HepG2 (cell line): Measurements from ENCODE around the gene PSMA2. TPM values are rescaled to one million over a fixed set of nuclear protein-coding genes. Genes with fewer than 3 reads are reported as not detected.

Source experiments
- SATB2 ChIP-seq: sonication (generic); formaldehyde crosslinking; IDR thresholded peaks from 2 replicates; pipeline ENCODE4 v1.5.0; 2020; ENCODE audit warnings: missing genetic modification reagents
- ZFP41 ChIP-seq: sonication (generic); formaldehyde crosslinking; IDR thresholded peaks from 2 replicates; pipeline ENCODE4 v1.4.0; 2020; ENCODE audit warnings: mild to moderate bottlenecking, missing genetic modification reagents, borderline replicate concordance
- ZNF292 ChIP-seq: sonication (generic); formaldehyde crosslinking; IDR thresholded peaks from 2 replicates; pipeline ENCODE4 v1.8.1; 2022; ENCODE audit warnings: mild to moderate bottlenecking, low read depth, missing genetic modification reagents, borderline replicate concordance
- ZNF672 ChIP-seq: sonication (generic); formaldehyde crosslinking; IDR thresholded peaks from 2 replicates; pipeline ENCODE4 v1.8.1; 2022; ENCODE audit warnings: missing genetic modification reagents
- ZNF782 ChIP-seq: sonication (generic); formaldehyde crosslinking; IDR thresholded peaks from 2 replicates; pipeline ENCODE4 v1.4.0; 2020; ENCODE audit warnings: missing genetic modification reagents, mild to moderate bottlenecking, borderline replicate concordance
- polyA plus RNA-seq, 8 experiments: library from polyadenylated mRNA; depleted of rRNA in 3 of 8; stranded (reverse) in 7 of 8; unstranded in 1 of 8; fragments of >200 nt; fragmentation: Illumina TruSeq in 4 of 8; extraction: Trizol in 4 of 8; gene quantifications; 2 replicates each; pipeline versions ENCODE4 v1.2.1 to v1.2.3, GENCODE V29; 2011 to 2016; ENCODE audit warnings: low read depth in 4 of 8, missing spikeins in 1 of 8, mixed read lengths in 1 of 8; ENCODE audit not compliant: insufficient read depth in 1 of 8
- total RNA-seq, 5 experiments: library from RNA; depleted of rRNA; stranded (reverse); fragments of >200 nt; fragmentation: Illumina TruSeq; extraction: Trizol; gene quantifications; 2 replicates each; pipeline ENCODE4 v1.2.3, GENCODE V29; 2016; ENCODE audit warnings: low read depth in 1 of 5
- TF ChIP-seq, protein P1 (sequence below): sonication (generic); formaldehyde crosslinking; IDR thresholded peaks from 2 replicates; pipeline ENCODE4 v1.4.0; 2020; ENCODE audit warnings: missing genetic modification reagents
- TF ChIP-seq, protein P2 (sequence below): IDR thresholded peaks from 2 replicates; pipeline ENCODE4 v1.6.1; 2016; ENCODE audit warnings: missing compliant biosample characterization, missing genetic modification reagents, borderline replicate concordance
- TF ChIP-seq, protein P3 (sequence below): sonication (generic); formaldehyde crosslinking; IDR thresholded peaks from 2 replicates; pipeline ENCODE4 v1.4.0; 2020; ENCODE audit warnings: missing genetic modification reagents
- TF ChIP-seq, protein P4 (sequence below): sonication (generic); formaldehyde crosslinking; IDR thresholded peaks from 2 replicates; pipeline ENCODE4 v1.4.0; 2020; ENCODE audit warnings: missing genetic modification reagents, borderline replicate concordance
- TF ChIP-seq, protein P5 (sequence below): sonication (generic); formaldehyde crosslinking; IDR thresholded peaks from 2 replicates; pipeline ENCODE4 v1.4.0; 2020; ENCODE audit warnings: missing genetic modification reagents, borderline replicate concordance
- TF ChIP-seq, protein P6 (sequence below): sonication (generic); formaldehyde crosslinking; IDR thresholded peaks from 2 replicates; pipeline ENCODE4 v1.4.0; 2020; ENCODE audit warnings: missing genetic modification reagents, borderline replicate concordance

PSMA2 gene
- total and polyA plus RNA-seq, 2 of the 13 experiments (the other 11 are each of a cell fraction or from before 2014, with no cell fraction given) = 125 to 266 TPM

DNA sequence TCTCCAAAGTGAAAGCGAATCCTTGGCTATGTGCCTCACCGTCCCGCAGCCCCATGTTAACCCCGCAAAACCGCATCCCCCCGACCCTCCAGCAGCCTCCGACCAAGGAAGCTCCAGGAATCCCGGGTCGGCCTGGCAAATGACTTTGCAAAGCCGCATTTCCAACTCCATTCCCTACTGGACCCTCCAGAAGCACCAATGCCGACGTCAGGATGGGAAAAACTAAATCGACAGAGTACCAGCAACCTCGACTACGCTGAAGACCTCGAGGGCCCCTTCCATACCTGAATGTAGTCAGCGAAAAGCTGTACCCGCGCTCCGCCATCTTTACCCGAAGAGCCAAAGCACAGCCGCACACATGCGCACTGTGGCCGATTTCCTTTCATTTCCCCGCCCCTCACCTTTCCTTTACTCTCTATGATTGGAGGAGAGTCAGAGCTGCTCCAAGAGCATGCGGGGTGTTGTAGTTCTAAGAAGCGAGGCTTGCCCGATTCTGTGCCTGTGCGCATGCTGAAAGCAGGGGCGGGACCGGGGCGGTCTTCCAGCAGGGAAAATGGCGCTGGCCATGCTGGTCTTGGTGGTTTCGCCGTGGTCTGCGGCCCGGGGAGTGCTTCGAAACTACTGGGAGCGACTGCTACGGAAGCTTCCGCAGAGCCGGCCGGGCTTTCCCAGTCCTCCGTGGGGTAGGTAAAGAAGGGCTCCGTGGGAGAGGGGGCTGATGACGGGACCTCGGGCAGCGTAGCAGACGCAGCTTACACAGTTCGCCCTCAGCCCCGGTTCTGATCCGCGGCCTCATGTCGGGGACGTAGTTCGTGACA lies at the start of gene PSMA2, which contains the start of gene MRPL32 (continued):
- TF ChIP-seq, protein P1, sequence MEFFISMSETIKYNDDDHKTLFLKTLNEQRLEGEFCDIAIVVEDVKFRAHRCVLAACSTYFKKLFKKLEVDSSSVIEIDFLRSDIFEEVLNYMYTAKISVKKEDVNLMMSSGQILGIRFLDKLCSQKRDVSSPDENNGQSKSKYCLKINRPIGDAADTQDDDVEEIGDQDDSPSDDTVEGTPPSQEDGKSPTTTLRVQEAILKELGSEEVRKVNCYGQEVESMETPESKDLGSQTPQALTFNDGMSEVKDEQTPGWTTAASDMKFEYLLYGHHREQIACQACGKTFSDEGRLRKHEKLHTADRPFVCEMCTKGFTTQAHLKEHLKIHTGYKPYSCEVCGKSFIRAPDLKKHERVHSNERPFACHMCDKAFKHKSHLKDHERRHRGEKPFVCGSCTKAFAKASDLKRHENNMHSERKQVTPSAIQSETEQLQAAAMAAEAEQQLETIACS (CRISPR knock-in tag) = no peak
- TF ChIP-seq, protein P2, sequence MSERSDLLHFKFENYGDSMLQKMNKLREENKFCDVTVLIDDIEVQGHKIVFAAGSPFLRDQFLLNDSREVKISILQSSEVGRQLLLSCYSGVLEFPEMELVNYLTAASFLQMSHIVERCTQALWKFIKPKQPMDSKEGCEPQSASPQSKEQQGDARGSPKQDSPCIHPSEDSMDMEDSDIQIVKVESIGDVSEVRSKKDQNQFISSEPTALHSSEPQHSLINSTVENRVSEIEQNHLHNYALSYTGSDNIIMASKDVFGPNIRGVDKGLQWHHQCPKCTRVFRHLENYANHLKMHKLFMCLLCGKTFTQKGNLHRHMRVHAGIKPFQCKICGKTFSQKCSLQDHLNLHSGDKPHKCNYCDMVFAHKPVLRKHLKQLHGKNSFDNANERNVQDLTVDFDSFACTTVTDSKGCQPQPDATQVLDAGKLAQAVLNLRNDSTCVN (CRISPR knock-in tag) = no peak
- TF ChIP-seq, protein P3, sequence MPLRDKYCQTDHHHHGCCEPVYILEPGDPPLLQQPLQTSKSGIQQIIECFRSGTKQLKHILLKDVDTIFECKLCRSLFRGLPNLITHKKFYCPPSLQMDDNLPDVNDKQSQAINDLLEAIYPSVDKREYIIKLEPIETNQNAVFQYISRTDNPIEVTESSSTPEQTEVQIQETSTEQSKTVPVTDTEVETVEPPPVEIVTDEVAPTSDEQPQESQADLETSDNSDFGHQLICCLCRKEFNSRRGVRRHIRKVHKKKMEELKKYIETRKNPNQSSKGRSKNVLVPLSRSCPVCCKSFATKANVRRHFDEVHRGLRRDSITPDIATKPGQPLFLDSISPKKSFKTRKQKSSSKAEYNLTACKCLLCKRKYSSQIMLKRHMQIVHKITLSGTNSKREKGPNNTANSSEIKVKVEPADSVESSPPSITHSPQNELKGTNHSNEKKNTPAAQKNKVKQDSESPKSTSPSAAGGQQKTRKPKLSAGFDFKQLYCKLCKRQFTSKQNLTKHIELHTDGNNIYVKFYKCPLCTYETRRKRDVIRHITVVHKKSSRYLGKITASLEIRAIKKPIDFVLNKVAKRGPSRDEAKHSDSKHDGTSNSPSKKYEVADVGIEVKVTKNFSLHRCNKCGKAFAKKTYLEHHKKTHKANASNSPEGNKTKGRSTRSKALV = no peak
- TF ChIP-seq, protein P4, sequence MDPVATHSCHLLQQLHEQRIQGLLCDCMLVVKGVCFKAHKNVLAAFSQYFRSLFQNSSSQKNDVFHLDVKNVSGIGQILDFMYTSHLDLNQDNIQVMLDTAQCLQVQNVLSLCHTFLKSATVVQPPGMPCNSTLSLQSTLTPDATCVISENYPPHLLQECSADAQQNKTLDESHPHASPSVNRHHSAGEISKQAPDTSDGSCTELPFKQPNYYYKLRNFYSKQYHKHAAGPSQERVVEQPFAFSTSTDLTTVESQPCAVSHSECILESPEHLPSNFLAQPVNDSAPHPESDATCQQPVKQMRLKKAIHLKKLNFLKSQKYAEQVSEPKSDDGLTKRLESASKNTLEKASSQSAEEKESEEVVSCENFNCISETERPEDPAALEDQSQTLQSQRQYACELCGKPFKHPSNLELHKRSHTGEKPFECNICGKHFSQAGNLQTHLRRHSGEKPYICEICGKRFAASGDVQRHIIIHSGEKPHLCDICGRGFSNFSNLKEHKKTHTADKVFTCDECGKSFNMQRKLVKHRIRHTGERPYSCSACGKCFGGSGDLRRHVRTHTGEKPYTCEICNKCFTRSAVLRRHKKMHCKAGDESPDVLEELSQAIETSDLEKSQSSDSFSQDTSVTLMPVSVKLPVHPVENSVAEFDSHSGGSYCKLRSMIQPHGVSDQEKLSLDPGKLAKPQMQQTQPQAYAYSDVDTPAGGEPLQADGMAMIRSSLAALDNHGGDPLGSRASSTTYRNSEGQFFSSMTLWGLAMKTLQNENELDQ = no peak
- TF ChIP-seq ZNF292 (peak; percentile 33; the same call in 1 of the 2 replicates), ZNF782 (CRISPR knock-in tag) (no peak), ZNF672 (CRISPR knock-in tag) (no peak), SATB2 (CRISPR knock-in tag) (no peak), ZFP41 (CRISPR knock-in tag) (no peak)
- TF ChIP-seq, protein P5, sequence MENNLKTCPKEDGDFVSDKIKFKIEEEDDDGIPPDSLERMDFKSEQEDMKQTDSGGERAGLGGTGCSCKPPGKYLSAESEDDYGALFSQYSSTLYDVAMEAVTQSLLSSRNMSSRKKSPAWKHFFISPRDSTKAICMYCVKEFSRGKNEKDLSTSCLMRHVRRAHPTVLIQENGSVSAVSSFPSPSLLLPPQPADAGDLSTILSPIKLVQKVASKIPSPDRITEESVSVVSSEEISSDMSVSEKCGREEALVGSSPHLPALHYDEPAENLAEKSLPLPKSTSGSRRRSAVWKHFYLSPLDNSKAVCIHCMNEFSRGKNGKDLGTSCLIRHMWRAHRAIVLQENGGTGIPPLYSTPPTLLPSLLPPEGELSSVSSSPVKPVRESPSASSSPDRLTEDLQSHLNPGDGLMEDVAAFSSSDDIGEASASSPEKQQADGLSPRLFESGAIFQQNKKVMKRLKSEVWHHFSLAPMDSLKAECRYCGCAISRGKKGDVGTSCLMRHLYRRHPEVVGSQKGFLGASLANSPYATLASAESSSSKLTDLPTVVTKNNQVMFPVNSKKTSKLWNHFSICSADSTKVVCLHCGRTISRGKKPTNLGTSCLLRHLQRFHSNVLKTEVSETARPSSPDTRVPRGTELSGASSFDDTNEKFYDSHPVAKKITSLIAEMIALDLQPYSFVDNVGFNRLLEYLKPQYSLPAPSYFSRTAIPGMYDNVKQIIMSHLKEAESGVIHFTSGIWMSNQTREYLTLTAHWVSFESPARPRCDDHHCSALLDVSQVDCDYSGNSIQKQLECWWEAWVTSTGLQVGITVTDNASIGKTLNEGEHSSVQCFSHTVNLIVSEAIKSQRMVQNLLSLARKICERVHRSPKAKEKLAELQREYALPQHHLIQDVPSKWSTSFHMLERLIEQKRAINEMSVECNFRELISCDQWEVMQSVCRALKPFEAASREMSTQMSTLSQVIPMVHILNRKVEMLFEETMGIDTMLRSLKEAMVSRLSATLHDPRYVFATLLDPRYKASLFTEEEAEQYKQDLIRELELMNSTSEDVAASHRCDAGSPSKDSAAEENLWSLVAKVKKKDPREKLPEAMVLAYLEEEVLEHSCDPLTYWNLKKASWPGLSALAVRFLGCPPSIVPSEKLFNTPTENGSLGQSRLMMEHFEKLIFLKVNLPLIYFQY (CRISPR knock-in tag) = no peak; the same call in 1 of the 2 replicates
- TF ChIP-seq, protein P6, sequence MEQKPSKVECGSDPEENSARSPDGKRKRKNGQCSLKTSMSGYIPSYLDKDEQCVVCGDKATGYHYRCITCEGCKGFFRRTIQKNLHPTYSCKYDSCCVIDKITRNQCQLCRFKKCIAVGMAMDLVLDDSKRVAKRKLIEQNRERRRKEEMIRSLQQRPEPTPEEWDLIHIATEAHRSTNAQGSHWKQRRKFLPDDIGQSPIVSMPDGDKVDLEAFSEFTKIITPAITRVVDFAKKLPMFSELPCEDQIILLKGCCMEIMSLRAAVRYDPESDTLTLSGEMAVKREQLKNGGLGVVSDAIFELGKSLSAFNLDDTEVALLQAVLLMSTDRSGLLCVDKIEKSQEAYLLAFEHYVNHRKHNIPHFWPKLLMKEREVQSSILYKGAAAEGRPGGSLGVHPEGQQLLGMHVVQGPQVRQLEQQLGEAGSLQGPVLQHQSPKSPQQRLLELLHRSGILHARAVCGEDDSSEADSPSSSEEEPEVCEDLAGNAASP (CRISPR knock-in tag) = no peak; the same call in 1 of the 2 replicates
